Measurements from ENCODE around the gene C11orf52. TPM values are rescaled to one million over a fixed set of nuclear protein-coding genes. Genes with fewer than 3 reads are reported as not detected.

C11orf52 gene
- total and polyA plus RNA-seq, 2 of the 13 experiments (the other 11 are each of a cell fraction or from before 2014, with no cell fraction given), result 7.4 to 11.0 TPM

GRCh38 chr11:111926505-111927391, 8.0 kb downstream of the C11orf52 start (continued):
- TF ChIP-seq TOPORS (CRISPR knock-in tag; IDR thresholded peaks at IDR 0.05), result peak; percentile 47; the same call in 1 of the 2 replicates
- TF ChIP-seq TBX2 (CRISPR knock-in tag; IDR thresholded peaks at IDR 0.05; ENCODE audit: borderline replicate concordance), result peak; percentile 68
- TF ChIP-seq ZMAT3 (CRISPR knock-in tag; conservative IDR thresholded peaks at IDR 0.05), result 0 out of 2 replicates have a peak, but pooled peaks have one; percentile 23
- no peak for TF ChIP-seq ZNF703 (CRISPR knock-in tag; IDR thresholded peaks at IDR 0.05; ENCODE audit: borderline replicate concordance)
- TF ChIP-seq ZNF597 (CRISPR knock-in tag; IDR thresholded peaks at IDR 0.05), result no peak
- TF ChIP-seq ZNF431 (CRISPR knock-in tag; IDR thresholded peaks at IDR 0.05; ENCODE audit: borderline replicate concordance, low read depth), result 0 out of 2 replicates have a peak, but pooled peaks have one; percentile 39
- no peak for TF ChIP-seq ATF6 (CRISPR knock-in tag; conservative IDR thresholded peaks at IDR 0.05)
- TF ChIP-seq ADNP (CRISPR knock-in tag; IDR thresholded peaks at IDR 0.05), result no peak
- no peak for TF ChIP-seq ZBTB10 (CRISPR knock-in tag; IDR thresholded peaks at IDR 0.05; ENCODE audit: borderline replicate concordance)
- peak; percentile 51; the same call in 1 of the 2 replicates for TF ChIP-seq ELF1 (CRISPR knock-in tag; IDR thresholded peaks at IDR 0.05)
- TF ChIP-seq ZNF317 (CRISPR knock-in tag; IDR thresholded peaks at IDR 0.05), result no peak
- no peak for TF ChIP-seq ZNF354B (CRISPR knock-in tag; IDR thresholded peaks at IDR 0.05)
- 0 out of 2 replicates have a peak, but pooled peaks have one; percentile 44 for TF ChIP-seq MZF1 (CRISPR knock-in tag; IDR thresholded peaks at IDR 0.05; ENCODE audit: borderline replicate concordance)
- 0 out of 2 replicates have a peak, but pooled peaks have one; percentile 30 for TF ChIP-seq ZNF503 (CRISPR knock-in tag; IDR thresholded peaks at IDR 0.05)
- no peak for TF ChIP-seq ZBTB20 (CRISPR knock-in tag; IDR thresholded peaks at IDR 0.05; ENCODE audit: borderline replicate concordance, low read depth)
- no peak for TF ChIP-seq U2AF1 (optimal IDR thresholded peaks at IDR 0.05; ENCODE audit: low read depth, low read length)
- TF ChIP-seq ZNF652 (CRISPR knock-in tag; IDR thresholded peaks at IDR 0.05; ENCODE audit: borderline replicate concordance, low read depth), result no peak
- TF ChIP-seq ZNF740 (CRISPR knock-in tag; IDR thresholded peaks at IDR 0.05), result peak; percentile 56; the same call in 1 of the 2 replicates
- no peak for TF ChIP-seq PTBP1 (IDR thresholded peaks at IDR 0.05; ENCODE audit: low read depth, low read length, poor library complexity, severe bottlenecking)
- TF ChIP-seq ATF1 (CRISPR knock-in tag; IDR thresholded peaks at IDR 0.05), result no peak
- no peak for TF ChIP-seq JDP2 (CRISPR knock-in tag; IDR thresholded peaks at IDR 0.05; ENCODE audit: borderline replicate concordance)
